ENCODE data around the gene KCNH1.

DNA sequence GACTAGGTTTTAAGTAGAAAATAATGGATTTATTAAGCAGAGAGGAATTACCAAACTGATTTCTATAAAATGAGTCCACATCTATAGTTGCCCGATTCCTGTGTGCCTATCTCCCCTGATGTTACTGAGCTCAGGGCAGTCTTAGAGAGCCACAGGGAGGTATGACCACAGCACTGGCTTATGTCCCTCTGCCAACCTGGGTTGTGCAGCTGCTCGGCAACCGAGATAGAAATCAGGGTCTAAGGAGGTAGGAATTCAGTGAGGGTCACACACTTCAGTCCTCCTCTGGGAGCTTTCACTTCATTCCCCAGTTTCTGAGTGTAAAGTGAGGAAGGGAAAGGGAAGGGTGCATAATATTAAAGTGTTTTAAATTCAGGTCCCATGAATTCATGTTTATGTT lies 386.8 kb downstream of the KCNH1 start:
- no peak for TF ChIP-seq POLR2A (IDR thresholded peaks at IDR 0.05)
- TF ChIP-seq, protein P1, sequence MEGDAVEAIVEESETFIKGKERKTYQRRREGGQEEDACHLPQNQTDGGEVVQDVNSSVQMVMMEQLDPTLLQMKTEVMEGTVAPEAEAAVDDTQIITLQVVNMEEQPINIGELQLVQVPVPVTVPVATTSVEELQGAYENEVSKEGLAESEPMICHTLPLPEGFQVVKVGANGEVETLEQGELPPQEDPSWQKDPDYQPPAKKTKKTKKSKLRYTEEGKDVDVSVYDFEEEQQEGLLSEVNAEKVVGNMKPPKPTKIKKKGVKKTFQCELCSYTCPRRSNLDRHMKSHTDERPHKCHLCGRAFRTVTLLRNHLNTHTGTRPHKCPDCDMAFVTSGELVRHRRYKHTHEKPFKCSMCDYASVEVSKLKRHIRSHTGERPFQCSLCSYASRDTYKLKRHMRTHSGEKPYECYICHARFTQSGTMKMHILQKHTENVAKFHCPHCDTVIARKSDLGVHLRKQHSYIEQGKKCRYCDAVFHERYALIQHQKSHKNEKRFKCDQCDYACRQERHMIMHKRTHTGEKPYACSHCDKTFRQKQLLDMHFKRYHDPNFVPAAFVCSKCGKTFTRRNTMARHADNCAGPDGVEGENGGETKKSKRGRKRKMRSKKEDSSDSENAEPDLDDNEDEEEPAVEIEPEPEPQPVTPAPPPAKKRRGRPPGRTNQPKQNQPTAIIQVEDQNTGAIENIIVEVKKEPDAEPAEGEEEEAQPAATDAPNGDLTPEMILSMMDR (IDR thresholded peaks at IDR 0.05 in 8 of 11, conservative IDR thresholded peaks at IDR 0.05 in 3 of 11), result no peak
- TF ChIP-seq POLR2AphosphoS5 (IDR thresholded peaks at IDR 0.05), result no peak
